NT2/D1 (cell line): ENCODE data around the gene AGAP1.
"Not testable (repeated sequence)": the region's sequence is repeated elsewhere in the genome, so short reads cannot be mapped to it uniquely, and the experiment has no call there.

ENCODE experiments used
- DNase-seq: peaks from one replicate; pipeline ENCODE4 v3.0.0-alpha.2; 2011; ENCODE audit warnings: low read depth, low spot score
- H3K27me3 ChIP-seq: 2 replicates; pipeline ENCODE4 v1.6.0; 2011; ENCODE audit warnings: mild to moderate bottlenecking; ENCODE audit not compliant: insufficient read length, insufficient read depth
- H3K36me3 ChIP-seq: 2 replicates; pipeline ENCODE4 v1.6.1; 2011; ENCODE audit warnings: mild to moderate bottlenecking, low read length, mixed read lengths; ENCODE audit not compliant: insufficient read depth, insufficient read length
- H3K4me1 ChIP-seq: 2 replicates; pipeline ENCODE4 v1.5.1; 2011; ENCODE audit not compliant: insufficient read depth, insufficient read length
- H3K4me3 ChIP-seq: 2 replicates; pipeline ENCODE4 v1.5.1; 2011; ENCODE audit warnings: low read depth; ENCODE audit not compliant: insufficient read length
- H3K9ac ChIP-seq: 2 replicates; pipeline ENCODE4 v1.6.0; 2011; ENCODE audit warnings: low read depth; ENCODE audit not compliant: insufficient read length
- H3K9me3 ChIP-seq: 2 replicates; pipeline ENCODE4 v1.5.1; 2011; ENCODE audit warnings: mild to moderate bottlenecking, low read length; ENCODE audit not compliant: insufficient read depth
- SUZ12 ChIP-seq: IDR thresholded peaks from 2 replicates; pipeline ENCODE4 v1.6.1; 2011; ENCODE audit not compliant: insufficient read length, insufficient read depth; ENCODE audit errors: extremely low read depth
- YY1 ChIP-seq: IDR thresholded peaks from 2 replicates; pipeline ENCODE4 v1.6.1; 2011; ENCODE audit not compliant: insufficient read length, insufficient read depth
- ZNF274 ChIP-seq: IDR thresholded peaks from 2 replicates; pipeline ENCODE4 v1.6.1; 2011; ENCODE audit warnings: mild to moderate bottlenecking, low read depth, low read length

AGAP1 gene

GRCh38 chr2:236085211-236085610, 591.4 kb downstream of the AGAP1 start:
- DNase-seq = no peak
- no peak overlapping the region for H3K9ac ChIP-seq
- H3K36me3 ChIP-seq = no peaks in the 10 kb centered on the region
- TF ChIP-seq YY1 (no peak), SUZ12 (no peak), ZNF274 (no peak)
- peaks cover 12% of the 10 kb centered on the region for H3K27me3 ChIP-seq
- H3K4me3 ChIP-seq = no peak overlapping the region
- peaks cover 13% of the 10 kb centered on the region for H3K4me1 ChIP-seq
- peaks cover 8% of the 10 kb centered on the region for H3K9me3 ChIP-seq

DNA sequence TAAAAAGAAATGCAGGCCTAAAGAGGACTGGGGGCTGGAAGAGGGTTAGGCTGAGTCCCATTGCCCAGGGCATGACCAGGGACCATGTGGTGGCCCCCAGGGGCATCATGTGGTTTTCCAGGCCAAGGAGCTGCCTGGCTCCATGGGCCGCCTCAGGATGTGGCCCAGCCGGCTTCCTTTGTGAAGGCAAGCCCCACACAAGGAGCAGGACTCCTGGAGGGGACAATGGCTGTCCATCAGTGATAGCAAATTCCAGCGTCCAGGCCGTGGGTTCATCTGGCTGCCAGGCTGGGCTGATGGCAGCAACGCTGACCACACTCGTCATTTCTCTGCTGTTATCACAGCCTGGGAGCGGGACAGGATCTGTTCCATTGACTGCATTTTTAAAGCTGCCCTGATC, 591.8 kb downstream of the AGAP1 start:
- Histone ChIP-seq H3K27me3 (peaks cover 12% of the 10 kb centered on the region), H3K4me3 (no peak overlapping the region), H3K4me1 (peaks cover 13% of the 10 kb centered on the region), H3K36me3 (no peaks in the 10 kb centered on the region), H3K9ac (peak overlapping the region; percentile 4), H3K9me3 (peaks cover 3% of the 10 kb centered on the region)
- no peak for DNase-seq
- no peak for TF ChIP-seq ZNF274
- TF ChIP-seq SUZ12 = no peak
- TF ChIP-seq YY1 = no peak

GRCh38 chr2:236086403-236086970, 592.6 kb downstream of the AGAP1 start:
- no peak for TF ChIP-seq SUZ12
- TF ChIP-seq YY1 = no peak
- TF ChIP-seq ZNF274 = no peak
- peaks cover 15% of the 10 kb centered on the region for H3K4me1 ChIP-seq
- H3K4me3 ChIP-seq = no peak overlapping the region
- DNase-seq = no peak
- H3K27me3 ChIP-seq = peaks cover 12% of the 10 kb centered on the region
- no peaks in the 10 kb centered on the region for H3K9me3 ChIP-seq
- H3K9ac ChIP-seq = no peak overlapping the region
- no peaks in the 10 kb centered on the region for H3K36me3 ChIP-seq

DNA sequence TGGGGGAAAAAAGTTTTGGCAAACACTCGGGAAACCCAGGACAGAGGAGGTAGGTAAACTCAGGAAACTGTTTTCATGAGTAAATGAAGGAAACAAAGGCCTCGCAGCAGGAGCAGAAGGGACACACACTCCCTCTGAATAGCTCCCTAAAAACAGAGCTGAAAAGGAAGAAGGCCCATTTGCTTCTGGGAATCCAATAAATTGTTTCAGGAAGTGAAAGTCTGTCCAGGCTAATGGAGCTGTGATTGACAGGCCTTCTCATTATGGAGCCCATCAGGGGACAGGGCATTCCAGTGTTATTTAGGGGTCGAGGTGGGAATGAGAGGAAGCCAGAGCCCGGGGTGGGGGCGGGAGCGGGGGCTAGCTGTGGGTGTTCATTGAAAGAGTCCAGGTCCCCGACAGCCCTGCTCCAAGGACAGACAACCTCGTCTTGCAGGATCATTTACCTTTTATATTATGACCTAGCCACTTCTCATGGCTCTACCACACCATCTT, 593.2 kb downstream of the AGAP1 start:
- peak overlapping the region; percentile 39 for H3K9ac ChIP-seq
- H3K36me3 ChIP-seq = no peaks in the 10 kb centered on the region
- peak; percentile 89 for DNase-seq
- H3K27me3 ChIP-seq = peaks cover 12% of the 10 kb centered on the region
- no peaks in the 10 kb centered on the region for H3K9me3 ChIP-seq
- no peak overlapping the region for H3K4me3 ChIP-seq
- no peak for TF ChIP-seq SUZ12
- TF ChIP-seq ZNF274 = no peak
- TF ChIP-seq YY1 = no peak
- peaks cover 15% of the 10 kb centered on the region for H3K4me1 ChIP-seq

DNA sequence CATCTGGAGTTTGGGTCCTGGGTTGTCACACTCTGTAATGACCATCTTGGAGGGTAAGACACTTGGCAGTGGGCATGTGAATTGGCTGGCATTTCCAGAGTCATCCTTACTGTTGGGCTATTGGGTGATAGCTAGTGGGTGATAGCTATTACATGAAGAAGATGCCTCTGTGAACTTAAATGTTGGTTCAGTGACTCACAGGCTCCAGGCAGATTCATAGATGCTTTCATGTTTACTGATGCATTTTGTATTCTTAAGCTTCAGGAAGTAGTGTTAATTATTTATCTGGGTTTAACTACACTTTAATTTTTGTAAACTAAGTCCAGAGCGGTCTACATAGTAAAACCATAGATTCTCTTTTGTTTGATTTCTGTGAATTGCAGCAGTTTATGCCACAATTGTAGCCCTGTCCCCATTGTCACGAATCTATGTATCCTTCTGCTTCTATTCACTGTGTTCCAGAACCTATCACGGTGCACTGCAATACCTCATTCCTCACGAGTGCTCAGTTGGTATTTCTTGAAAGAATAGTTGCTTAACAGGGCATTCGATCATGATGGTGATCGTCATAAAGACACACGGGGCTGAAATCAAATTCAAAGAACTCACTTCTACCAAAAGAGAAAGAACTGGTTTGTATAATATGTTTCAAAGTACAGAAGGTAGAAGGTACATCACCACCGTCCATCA, 594.7 kb downstream of the AGAP1 start:
- Histone ChIP-seq H3K9ac (no peak overlapping the region), H3K27me3 (peaks cover 12% of the 10 kb centered on the region), H3K9me3 (no peaks in the 10 kb centered on the region), H3K4me1 (peaks cover 15% of the 10 kb centered on the region), H3K36me3 (no peaks in the 10 kb centered on the region), H3K4me3 (no peak overlapping the region)
- TF ChIP-seq ZNF274 (no peak), YY1 (no peak), SUZ12 (no peak)
- DNase-seq = no peak

DNA sequence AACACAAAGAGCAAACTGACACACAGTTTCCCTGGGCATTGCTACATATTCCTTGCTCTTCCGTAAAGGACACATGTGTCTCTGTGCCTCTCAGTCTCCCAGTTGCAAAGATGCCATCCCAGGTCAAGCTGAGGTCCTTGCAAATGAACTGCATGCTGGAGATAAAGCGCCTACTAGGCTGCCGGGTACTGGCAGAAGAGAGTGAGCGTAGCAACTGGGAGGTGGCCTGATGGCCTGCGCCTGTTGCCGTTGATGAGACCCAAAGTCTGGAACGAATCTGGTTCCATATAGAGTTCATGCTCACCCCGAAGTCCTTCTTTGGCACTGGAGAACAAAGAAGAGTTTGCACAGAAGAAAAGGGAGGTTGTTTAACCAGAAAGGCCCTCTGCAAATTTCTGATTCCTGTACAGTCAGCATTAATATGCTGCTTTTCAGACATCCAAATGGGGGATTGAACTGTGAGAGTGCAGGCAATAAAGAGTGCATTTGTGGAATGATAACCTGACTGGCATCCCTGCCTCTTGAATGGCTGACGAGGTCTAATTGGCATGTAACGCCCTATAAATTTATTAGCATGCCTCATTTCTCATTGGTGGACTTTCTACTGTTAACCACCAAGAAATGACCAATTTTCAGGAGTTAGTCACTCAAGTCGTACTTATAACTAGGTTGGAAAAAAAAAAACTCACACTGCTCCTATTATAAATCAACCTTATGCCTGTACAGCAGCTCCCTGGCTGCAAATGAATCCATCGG, 595.6 kb downstream of the AGAP1 start:
- Histone ChIP-seq H3K9me3 (no peaks in the 10 kb centered on the region), H3K4me1 (peaks cover 12% of the 10 kb centered on the region), H3K36me3 (no peaks in the 10 kb centered on the region), H3K27me3 (peaks cover 12% of the 10 kb centered on the region), H3K4me3 (no peak overlapping the region), H3K9ac (no peak overlapping the region)
- DNase-seq = no peak
- TF ChIP-seq YY1 (no peak), ZNF274 (no peak), SUZ12 (no peak)

DNA sequence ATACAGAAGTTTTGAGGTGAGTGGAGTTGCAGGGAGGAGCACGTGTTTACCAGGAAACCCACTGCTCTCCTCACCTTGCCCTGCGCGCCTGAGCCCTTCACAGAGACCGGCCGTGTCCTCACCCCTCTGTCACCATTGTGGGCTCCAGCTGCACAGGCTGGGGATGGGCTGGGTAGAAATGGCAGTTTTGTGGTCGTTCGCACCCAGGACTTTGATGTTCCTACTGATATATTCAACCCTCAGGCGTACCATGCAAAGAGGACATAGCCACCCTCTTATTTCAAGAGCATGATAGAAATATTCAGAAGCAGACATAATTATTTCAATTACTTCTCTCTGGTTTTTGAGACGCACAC, 596.2 kb downstream of the AGAP1 start:
- H3K36me3 ChIP-seq = no peaks in the 10 kb centered on the region
- H3K27me3 ChIP-seq = peaks cover 12% of the 10 kb centered on the region
- H3K4me3 ChIP-seq = no peak overlapping the region

DNA sequence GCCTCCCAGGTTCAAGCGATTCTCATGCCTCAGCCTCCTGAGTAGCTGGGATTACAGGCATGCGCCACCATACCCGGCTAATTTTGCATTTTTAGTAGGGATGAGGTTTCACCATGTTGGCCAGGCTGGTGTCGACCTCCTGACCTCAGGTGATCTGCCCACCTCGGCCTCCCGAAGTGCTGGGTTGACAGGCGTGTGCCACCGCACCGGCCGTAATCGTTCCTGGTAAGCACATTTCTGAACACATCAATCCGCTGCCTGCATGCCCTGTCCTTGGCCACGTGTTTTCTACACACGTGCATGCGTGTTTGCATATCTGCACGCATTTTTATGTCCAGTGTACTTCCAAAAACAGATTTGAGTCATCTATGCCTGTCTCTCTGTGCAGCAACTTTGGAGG, 597.0 kb downstream of the AGAP1 start:
- not testable (repeated sequence) for H3K9me3 ChIP-seq, H3K36me3 ChIP-seq, H3K4me3 ChIP-seq, H3K9ac ChIP-seq, DNase-seq, H3K4me1 ChIP-seq
- peaks cover 12% of the 10 kb centered on the region for H3K27me3 ChIP-seq

More for the DNA sequence above, 596.2 kb downstream of the AGAP1 start:
- H3K4me1 ChIP-seq = peaks cover 12% of the 10 kb centered on the region
- no peak for TF ChIP-seq YY1
- no peak for TF ChIP-seq ZNF274
- TF ChIP-seq SUZ12 = no peak
- H3K9me3 ChIP-seq = no peaks in the 10 kb centered on the region
- no peak for DNase-seq
- H3K9ac ChIP-seq = no peak overlapping the region
